Measurements from ENCODE around the gene LTC4S.
"Not testable (repeated sequence)": the region's sequence is repeated elsewhere in the genome, so short reads cannot be mapped to it uniquely, and the experiment has no call there.

Gene LTC4S

GRCh38 chr5:179783128-179783527, 10.7 kb upstream of the LTC4S start:
- Histone ChIP-seq H3K4me1 (ENCODE audit: control insufficient read depth, insufficient read depth, low read length) (peaks cover 3% of the 10 kb centered on the region), H3K9me3 (ENCODE audit: control insufficient read depth in 2 of 2, low read length in 2 of 2) (no peaks in the 10 kb centered on the region), H3K27ac (ENCODE audit: low read length) (no peak overlapping the region), H3K27me3 (ENCODE audit: control insufficient read depth in 1 of 2, insufficient read depth in 2 of 2, low read length in 2 of 2) (no peaks in the 10 kb centered on the region), H3K36me3 (ENCODE audit: control insufficient read depth in 2 of 2, insufficient read depth in 2 of 2, low read length in 2 of 2) (peaks cover 5 to 12% of the 10 kb centered on the region in 2 donors), H3K4me3 (ENCODE audit: low read length in 2 of 2) (no peak overlapping the region), H3K9ac (ENCODE audit: low read length in 2 of 2) (no peak overlapping the region)

- H3K27ac ChIP-seq (ENCODE audit: low read length) = no peak overlapping the region
- no peak overlapping the region for H3K9ac ChIP-seq (ENCODE audit: low read length in 2 of 2)
- no peaks in the 10 kb centered on the region for H3K36me3 ChIP-seq (ENCODE audit: control insufficient read depth in 2 of 2, insufficient read depth in 2 of 2, low read length in 2 of 2)
- no peak overlapping the region for H3K4me3 ChIP-seq (ENCODE audit: low read length in 2 of 2)
- no peaks in the 10 kb centered on the region for H3K9me3 ChIP-seq (ENCODE audit: control insufficient read depth in 2 of 2, low read length in 2 of 2)
- H3K4me1 ChIP-seq (ENCODE audit: control insufficient read depth, insufficient read depth, low read length) = peaks cover 3% of the 10 kb centered on the region
- no peaks in the 10 kb centered on the region for H3K27me3 ChIP-seq (ENCODE audit: control insufficient read depth in 1 of 2, insufficient read depth in 2 of 2, low read length in 2 of 2)
These were observed 6.9 kb upstream of the LTC4S start for GRCh38 chr5:179786861-179787260.

- H3K4me1 ChIP-seq (ENCODE audit: control insufficient read depth, insufficient read depth, low read length) = peaks cover 6% of the 10 kb centered on the region
- no peaks in the 10 kb centered on the region for H3K27me3 ChIP-seq (ENCODE audit: control insufficient read depth in 1 of 2, insufficient read depth in 2 of 2, low read length in 2 of 2)
- H3K36me3 ChIP-seq (ENCODE audit: control insufficient read depth in 2 of 2, insufficient read depth in 2 of 2, low read length in 2 of 2) = no peaks in the 10 kb centered on the region
- no peaks in the 10 kb centered on the region for H3K9me3 ChIP-seq (ENCODE audit: control insufficient read depth in 2 of 2, low read length in 2 of 2)
- no peak overlapping the region for H3K27ac ChIP-seq (ENCODE audit: low read length)
- no peak overlapping the region for H3K4me3 ChIP-seq (ENCODE audit: low read length in 2 of 2)
- no peak overlapping the region for H3K9ac ChIP-seq (ENCODE audit: low read length in 2 of 2)
These were observed 5.5 kb upstream of the LTC4S start for GRCh38 chr5:179788193-179788854.

GRCh38 chr5:179789278-179789677, 4.5 kb upstream of the LTC4S start:
- peaks cover 14% of the 10 kb centered on the region for H3K4me1 ChIP-seq (ENCODE audit: control insufficient read depth, insufficient read depth, low read length)
- not testable (repeated sequence) for H3K36me3 ChIP-seq (ENCODE audit: control insufficient read depth in 2 of 2, insufficient read depth in 2 of 2, low read length in 2 of 2); H3K27me3 ChIP-seq (ENCODE audit: control insufficient read depth in 1 of 2, insufficient read depth in 2 of 2, low read length in 2 of 2); H3K27ac ChIP-seq (ENCODE audit: low read length); H3K9ac ChIP-seq (ENCODE audit: low read length in 2 of 2); H3K4me3 ChIP-seq (ENCODE audit: low read length in 2 of 2); H3K9me3 ChIP-seq (ENCODE audit: control insufficient read depth in 2 of 2, low read length in 2 of 2)

- Histone ChIP-seq H3K4me1 (ENCODE audit: control insufficient read depth, insufficient read depth, low read length) (peaks cover 36% of the 10 kb centered on the region), H3K9me3 (ENCODE audit: control insufficient read depth in 2 of 2, low read length in 2 of 2) (no peaks in the 10 kb centered on the region), H3K27ac (ENCODE audit: low read length) (no peak overlapping the region), H3K27me3 (ENCODE audit: control insufficient read depth in 1 of 2, insufficient read depth in 2 of 2, low read length in 2 of 2) (no peaks in the 10 kb centered on the region), H3K36me3 (ENCODE audit: control insufficient read depth in 2 of 2, insufficient read depth in 2 of 2, low read length in 2 of 2) (no peaks in the 10 kb centered on the region), H3K4me3 (ENCODE audit: low read length in 2 of 2) (no peak overlapping the region), H3K9ac (ENCODE audit: low read length in 2 of 2) (no peak overlapping the region)
These were observed 1.7 kb upstream of the LTC4S start for GRCh38 chr5:179791881-179792611.

GRCh38 chr5:179792612-179793467, 946 bp upstream of the LTC4S start:
- Histone ChIP-seq H3K36me3 (ENCODE audit: control insufficient read depth in 2 of 2, insufficient read depth in 2 of 2, low read length in 2 of 2) (no peaks in the 10 kb centered on the region), H3K4me3 (ENCODE audit: low read length in 2 of 2) (no peak overlapping the region), H3K9me3 (ENCODE audit: control insufficient read depth in 2 of 2, low read length in 2 of 2) (no peaks in the 10 kb centered on the region), H3K27ac (ENCODE audit: low read length) (peak overlapping the region; percentile 41), H3K9ac (ENCODE audit: low read length in 2 of 2) (no peak overlapping the region), H3K27me3 (ENCODE audit: control insufficient read depth in 1 of 2, insufficient read depth in 2 of 2, low read length in 2 of 2) (no peaks in the 10 kb centered on the region), H3K4me1 (ENCODE audit: control insufficient read depth, insufficient read depth, low read length) (peaks cover 38% of the 10 kb centered on the region)

- peaks cover 7 to 12% of the 10 kb centered on the region in 2 donors for H3K36me3 ChIP-seq (ENCODE audit: control insufficient read depth in 2 of 2, insufficient read depth in 2 of 2, low read length in 2 of 2)
- H3K27ac ChIP-seq (ENCODE audit: low read length) = no peak overlapping the region
- H3K4me1 ChIP-seq (ENCODE audit: control insufficient read depth, insufficient read depth, low read length) = peaks cover 38% of the 10 kb centered on the region
- H3K9me3 ChIP-seq (ENCODE audit: control insufficient read depth in 2 of 2, low read length in 2 of 2) = no peaks in the 10 kb centered on the region
- no peak overlapping the region for H3K9ac ChIP-seq (ENCODE audit: low read length in 2 of 2)
- H3K4me3 ChIP-seq (ENCODE audit: low read length in 2 of 2) = peak overlapping the region in 1 of 2 donors; percentile 74
- H3K27me3 ChIP-seq (ENCODE audit: control insufficient read depth in 1 of 2, insufficient read depth in 2 of 2, low read length in 2 of 2) = no peaks in the 10 kb centered on the region
These were observed 385 bp downstream of the LTC4S start for GRCh38 chr5:179794171-179794570.

- Histone ChIP-seq H3K4me3 (ENCODE audit: low read length in 2 of 2) (peak overlapping the region in 1 of 2 donors; percentile 74), H3K36me3 (ENCODE audit: control insufficient read depth in 2 of 2, insufficient read depth in 2 of 2, low read length in 2 of 2) (peaks cover 7 to 16% of the 10 kb centered on the region in 2 donors), H3K9me3 (ENCODE audit: control insufficient read depth in 2 of 2, low read length in 2 of 2) (no peaks in the 10 kb centered on the region), H3K4me1 (ENCODE audit: control insufficient read depth, insufficient read depth, low read length) (peaks cover 38% of the 10 kb centered on the region), H3K9ac (ENCODE audit: low read length in 2 of 2) (no peak overlapping the region), H3K27ac (ENCODE audit: low read length) (no peak overlapping the region), H3K27me3 (ENCODE audit: control insufficient read depth in 1 of 2, insufficient read depth in 2 of 2, low read length in 2 of 2) (no peaks in the 10 kb centered on the region)
These were observed 789 bp downstream of the LTC4S start for GRCh38 chr5:179794575-179794974.

GRCh38 chr5:179795049-179795862, 1.5 kb downstream of the LTC4S start:
- Histone ChIP-seq H3K27me3 (ENCODE audit: control insufficient read depth in 1 of 2, insufficient read depth in 2 of 2, low read length in 2 of 2) (no peaks in the 10 kb centered on the region), H3K27ac (ENCODE audit: low read length) (no peak overlapping the region), H3K9me3 (ENCODE audit: control insufficient read depth in 2 of 2, low read length in 2 of 2) (no peaks in the 10 kb centered on the region), H3K9ac (ENCODE audit: low read length in 2 of 2) (peak overlapping the region in 1 of 2 donors; percentile 42), H3K4me3 (ENCODE audit: low read length in 2 of 2) (peak overlapping the region; percentile 40 to 74), H3K36me3 (ENCODE audit: control insufficient read depth in 2 of 2, insufficient read depth in 2 of 2, low read length in 2 of 2) (peaks cover 7 to 21% of the 10 kb centered on the region in 2 donors), H3K4me1 (ENCODE audit: control insufficient read depth, insufficient read depth, low read length) (peaks cover 38% of the 10 kb centered on the region)
